Activated T-cell treated with anti-CD3 and anti-CD28 coated beads, Interleukin-2, amount 50 U/mL, for 1 hour (primary cell): ENCODE results near the gene TSNAX.

Source experiments
- DNase-seq: peaks from one replicate; pipeline ENCODE4 v3.0.0-alpha.2; 2020

TSNAX gene

GRCh38 chr1:231519166-231519565 lies 9.3 kb upstream of the TSNAX start:
- no peak for DNase-seq

- no peak for DNase-seq
These were observed 6.4 kb upstream of the TSNAX start for GRCh38 chr1:231522038-231522437.

- DNase-seq, result no peak
These were observed 5.4 kb upstream of the TSNAX start for GRCh38 chr1:231522931-231523642.

DNA sequence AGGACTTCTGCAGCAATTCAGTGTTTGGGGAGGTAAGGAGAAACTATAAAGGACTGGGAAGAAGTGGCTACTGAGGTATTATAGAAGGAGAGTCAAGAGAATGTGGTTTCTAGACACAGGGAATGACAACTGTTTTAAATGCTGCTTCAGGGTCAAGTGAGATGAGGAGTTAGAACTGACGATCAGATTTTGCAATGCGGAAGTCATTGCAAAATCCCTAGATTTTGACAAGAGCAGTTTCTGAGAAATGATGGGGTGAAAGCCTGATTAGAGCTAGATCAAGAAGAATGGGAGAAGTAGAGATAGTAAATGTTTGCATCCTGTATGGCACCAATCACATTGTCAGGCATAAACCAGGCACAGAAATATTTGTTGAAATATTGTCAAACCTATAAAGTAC lies 4.7 kb upstream of the TSNAX start:
- DNase-seq, result no peak

DNA sequence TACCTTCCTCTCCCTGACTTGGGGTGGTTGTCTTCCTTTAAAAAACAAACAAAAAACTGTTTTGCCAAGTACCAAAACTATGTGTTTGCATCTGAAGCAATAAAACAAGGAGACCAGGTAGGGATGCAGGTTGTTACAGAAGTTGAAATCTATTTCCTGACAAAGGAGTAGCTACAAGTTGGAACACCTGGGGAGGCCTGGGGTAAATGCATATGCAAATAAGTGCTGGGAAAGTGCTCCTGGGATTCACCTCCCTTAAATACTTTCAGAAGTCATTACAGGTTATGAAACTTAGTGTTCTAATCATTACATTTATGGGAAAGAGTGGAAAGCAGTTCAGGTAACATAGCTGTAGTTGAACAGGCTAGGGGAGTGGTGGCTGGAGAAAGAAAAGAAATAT lies 1.9 kb upstream of the TSNAX start:
- no peak for DNase-seq

- no peak for DNase-seq
These were observed 790 bp upstream of the TSNAX start for GRCh38 chr1:231527586-231528171.

- no peak for DNase-seq
These were observed 4.8 kb downstream of the TSNAX start for GRCh38 chr1:231533240-231533639.

DNA sequence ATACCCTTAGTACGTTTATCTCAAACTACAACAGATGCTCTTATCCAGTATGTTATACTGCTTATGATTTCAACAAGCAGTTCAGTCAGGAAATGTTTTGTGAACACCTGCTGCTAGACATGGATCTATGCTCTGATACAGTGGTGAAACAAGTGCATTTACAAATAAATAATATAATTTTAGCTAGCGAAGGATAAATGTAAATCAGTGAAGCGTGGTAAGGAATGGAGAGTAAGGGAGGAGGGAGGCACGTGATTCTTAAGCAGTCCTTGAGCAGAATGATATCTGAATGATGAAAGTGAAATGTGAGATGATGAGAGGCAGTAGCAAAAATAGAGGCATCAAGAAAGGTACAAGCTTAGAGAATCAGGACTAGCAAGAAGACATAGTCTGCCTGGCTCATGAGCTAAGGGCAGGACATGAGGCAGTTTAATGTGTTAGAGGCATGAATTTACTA lies 6.3 kb downstream of the TSNAX start:
- no peak for DNase-seq

DNA sequence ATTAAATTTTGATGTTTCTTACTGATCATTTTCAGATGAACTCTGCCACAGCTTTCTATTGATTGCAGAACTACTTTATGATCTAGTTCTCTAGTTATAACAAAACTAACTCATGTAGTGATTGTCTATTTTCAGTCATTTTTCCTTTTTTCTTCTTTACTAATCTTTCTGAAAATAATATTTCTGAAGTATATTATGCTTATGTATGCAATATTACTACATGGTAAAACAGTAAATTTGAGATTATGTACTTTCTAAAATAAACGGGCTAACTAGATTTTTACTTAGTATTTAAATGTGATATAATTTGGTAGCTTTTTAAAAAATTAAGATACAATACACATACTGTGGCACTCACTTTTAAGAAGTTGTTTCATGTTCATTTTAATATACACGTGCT lies 7.6 kb downstream of the TSNAX start:
- DNase-seq, result no peak

GRCh38 chr1:231540847-231541246 lies 12.4 kb downstream of the TSNAX start:
- DNase-seq, result no peak

DNA sequence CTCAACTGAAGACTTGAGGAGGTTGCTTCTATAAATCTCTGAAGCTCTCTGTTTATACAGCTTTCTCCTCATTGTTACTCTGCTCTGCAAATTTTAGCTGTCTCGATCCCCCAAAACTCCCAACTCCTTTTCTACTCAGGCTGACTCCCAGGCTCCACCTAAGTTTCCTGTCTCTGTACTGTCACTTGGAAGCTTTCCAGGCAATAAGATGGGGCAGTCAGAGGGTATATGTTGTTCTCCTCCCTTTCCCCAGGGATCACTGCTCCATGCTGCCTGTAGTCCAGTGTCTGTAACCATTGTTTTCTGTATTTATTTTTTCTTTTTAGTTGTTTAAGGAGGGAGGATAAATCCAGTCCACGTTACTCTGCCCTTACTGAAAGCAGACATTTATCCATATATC lies 13.4 kb downstream of the TSNAX start:
- no peak for DNase-seq

- no peak for DNase-seq
These were observed 16.6 kb downstream of the TSNAX start for GRCh38 chr1:231544943-231545592.

DNA sequence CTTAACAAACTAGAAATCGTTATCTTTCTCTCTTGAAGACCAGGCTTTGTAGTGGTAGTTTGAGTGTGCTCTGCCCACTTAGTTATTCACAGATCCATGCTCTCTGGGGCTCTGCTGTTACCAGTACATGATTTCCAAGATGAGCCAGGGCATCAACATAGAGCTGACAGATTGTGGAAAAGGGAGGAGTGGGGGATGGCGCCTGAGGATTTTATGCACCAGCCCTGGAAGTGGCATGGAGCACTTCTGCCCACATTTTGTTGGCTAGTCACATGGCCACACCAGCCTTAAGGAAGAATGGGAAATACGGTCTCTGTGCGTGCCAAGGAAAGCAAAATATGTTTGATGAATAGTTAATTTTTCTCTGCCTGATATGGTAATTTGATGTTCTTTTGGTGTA lies 18.2 kb downstream of the TSNAX start:
- DNase-seq, result no peak

- DNase-seq, result no peak
These were observed 21.4 kb downstream of the TSNAX start for GRCh38 chr1:231549733-231550447.

DNA sequence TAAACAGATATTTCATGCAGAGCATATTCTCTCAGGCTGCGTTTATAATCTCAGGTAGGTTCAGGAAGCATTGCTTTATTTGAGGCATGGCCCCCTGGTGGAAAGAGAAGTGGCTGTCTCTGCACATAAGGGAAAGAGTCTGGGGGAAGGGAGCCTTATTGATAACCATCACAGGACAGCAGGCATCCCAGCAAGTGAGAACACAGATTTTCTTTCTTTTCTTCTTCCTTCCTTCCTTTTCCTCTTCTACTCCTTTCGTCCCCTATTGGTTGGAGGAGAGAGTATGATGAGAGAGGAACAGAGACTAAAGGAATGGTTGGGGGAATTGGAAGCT lies 21.9 kb downstream of the TSNAX start:
- DNase-seq, result no peak

DNA sequence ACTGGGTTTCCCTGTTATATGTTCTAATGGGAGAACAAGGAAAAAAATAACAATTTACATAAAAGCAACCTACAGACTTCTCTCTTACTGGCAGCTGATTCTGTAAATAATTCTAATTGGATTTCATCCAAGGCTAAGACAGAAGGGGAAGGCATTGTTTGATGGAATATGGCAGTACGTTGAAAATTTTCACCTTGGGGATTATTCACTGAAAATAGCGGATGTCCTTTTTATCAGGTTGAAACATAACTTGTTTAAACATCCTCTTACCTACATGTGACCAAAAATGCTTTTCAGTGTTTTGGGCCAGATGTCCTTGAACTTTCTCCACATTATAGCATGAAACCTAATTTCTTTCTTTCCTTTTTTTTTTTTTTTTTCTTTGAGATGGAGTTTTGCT lies 24.9 kb downstream of the TSNAX start:
- no peak for DNase-seq

DNA sequence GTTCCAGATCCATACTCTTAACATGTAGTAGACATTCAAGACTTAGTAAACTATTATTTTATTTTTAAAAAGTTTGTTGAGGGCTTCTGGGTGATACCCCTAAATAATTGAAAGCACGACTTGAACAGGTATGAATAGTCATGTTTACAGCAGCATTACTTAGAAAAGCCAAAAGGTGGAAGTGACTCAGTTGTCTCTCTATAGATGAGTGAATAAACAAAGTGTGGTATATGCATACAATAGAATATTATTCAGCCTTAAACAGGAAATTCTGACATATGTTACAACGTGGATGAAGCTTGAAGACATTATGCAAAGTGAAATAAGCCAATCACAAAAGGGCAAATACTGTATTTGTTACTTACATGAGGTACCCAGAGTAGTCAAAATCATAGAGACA lies 26.5 kb downstream of the TSNAX start:
- no peak for DNase-seq

GRCh38 chr1:231557411-231557810 lies 28.9 kb downstream of the TSNAX start:
- no peak for DNase-seq

DNA sequence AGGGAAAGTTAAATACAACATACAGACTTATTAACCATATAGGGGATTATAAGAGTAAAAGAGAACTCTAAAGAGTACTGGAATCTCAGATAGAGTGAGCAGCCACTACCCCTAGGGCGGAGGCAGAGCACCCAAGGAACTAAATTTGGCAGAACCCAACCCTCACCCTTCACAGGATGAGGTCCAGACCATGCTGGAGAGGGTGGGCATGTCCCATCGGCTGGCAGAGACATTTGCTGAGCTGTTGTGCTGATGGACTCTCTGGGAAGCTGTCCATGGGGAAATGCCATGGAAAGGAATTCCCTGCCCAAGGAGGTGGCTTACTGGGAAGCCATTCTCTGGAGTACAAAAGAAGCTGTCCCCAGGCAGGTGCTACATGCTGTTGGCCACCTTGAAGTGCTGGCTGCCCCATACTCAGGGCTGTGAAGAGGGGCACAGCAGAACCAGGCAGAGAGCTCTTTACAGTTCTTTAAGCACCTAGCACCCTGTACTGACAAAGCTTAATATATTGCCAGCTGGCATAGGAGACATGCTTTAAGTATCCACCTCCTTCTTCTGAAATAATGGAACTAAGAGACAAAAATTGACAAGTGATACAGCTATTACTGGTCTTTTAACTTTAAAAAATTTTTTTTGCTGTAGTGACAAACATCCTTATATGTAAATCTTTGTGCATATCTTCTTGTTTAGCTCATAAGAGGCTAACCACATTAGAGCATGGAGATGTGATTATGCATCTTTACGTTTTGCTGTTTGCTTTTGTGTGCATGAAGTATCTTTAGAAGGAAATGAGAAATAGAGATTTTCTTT lies 29.6 kb downstream of the TSNAX start:
- DNase-seq, result no peak

DNA sequence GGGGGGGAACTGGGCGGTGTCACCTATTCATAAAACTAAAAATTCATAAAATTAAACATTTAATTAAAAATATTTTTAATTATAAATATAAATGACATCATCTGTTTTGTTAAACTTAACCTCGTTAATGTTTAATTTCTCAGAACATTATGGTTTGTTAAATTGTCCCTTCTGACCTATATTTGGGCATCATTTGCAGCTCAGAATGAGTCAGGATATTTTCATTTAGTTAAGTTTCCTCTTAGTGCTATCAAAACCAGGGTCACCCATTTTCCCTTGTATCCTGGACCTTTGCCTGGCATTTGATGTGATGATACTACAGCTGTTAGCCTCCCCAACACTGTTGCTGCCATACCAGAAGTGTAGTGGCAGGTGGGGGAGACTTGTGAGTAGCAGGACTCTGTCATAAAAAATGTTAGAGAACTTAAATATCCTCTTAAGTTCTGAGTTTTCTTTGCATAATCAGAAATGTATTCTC lies 30.3 kb downstream of the TSNAX start:
- DNase-seq, result no peak

DNA sequence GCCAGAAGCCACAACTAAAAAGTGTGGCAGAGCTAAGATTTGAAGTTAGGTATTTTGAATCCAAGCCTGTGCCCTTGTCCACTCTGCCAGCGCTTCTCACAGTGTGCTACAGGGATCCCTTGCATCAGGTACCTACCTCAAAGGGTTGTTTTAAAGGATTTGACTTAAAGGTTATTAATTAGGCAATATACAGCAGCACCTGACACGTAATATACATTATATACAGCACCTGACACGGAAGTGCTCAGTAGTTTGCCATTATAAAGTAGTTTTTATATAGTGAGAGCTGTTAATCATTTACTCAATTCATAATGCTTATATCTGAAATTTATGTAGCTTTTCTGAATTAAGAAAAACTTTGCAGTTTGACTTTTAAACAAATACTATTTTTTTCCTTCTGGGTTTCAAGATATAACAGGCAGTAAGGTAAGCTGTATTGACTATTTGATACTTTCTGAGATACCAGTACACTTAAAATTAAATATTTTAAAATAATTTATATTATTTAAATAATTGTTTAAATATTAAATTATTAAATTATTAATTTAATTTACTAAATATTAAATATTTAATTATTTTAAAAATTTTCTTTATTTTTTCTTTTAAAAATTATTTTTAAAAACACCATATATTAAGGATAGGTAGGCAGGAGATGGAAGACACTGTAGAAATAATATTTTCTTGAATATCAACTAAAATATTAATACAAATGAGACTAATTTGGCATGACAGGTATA lies 33.3 kb downstream of the TSNAX start:
- no peak for DNase-seq

DNA sequence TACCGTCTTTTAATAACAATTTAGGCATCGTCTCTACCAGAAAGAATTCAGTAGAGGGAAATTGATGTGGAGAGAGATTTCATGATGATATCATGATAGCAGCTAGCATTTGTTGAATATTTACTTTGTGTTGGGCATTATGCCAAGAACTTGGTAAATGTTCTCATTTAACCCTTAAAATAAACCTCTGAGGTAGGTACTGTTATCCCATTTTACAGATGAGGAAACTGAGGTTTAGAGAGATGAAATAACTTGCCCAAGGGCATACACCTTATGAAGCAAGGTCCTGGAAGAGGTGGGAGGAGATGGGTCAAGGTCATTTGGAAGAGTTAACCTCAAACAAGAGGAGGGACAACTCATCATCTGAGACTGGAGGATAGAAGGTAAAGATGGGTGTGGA lies 34.8 kb downstream of the TSNAX start:
- DNase-seq, result no peak
